HFFc6 (cell line): ENCODE measurements around the gene HLA-DQB1. TPM values are rescaled to one million over a fixed set of nuclear protein-coding genes. Genes with fewer than 3 reads are reported as not detected.

Source experiments
- DNase-seq: peaks from one replicate; pipeline ENCODE4 v3.0.0-alpha.2; 2018
- H3K27ac Mint-ChIP-seq: 2 replicates; pipeline ENCODE4 v1.8.0; 2020; ENCODE audit warnings: mild to moderate bottlenecking, mixed read lengths
- H3K27me3 Mint-ChIP-seq: 2 replicates; pipeline ENCODE4 v1.8.0; 2021; ENCODE audit warnings: mild to moderate bottlenecking, moderate library complexity, mixed read lengths; ENCODE audit not compliant: insufficient read depth
- H3K36me3 Mint-ChIP-seq: 2 replicates; pipeline ENCODE4 v1.8.0; 2021; ENCODE audit warnings: low read depth, mixed read lengths
- H3K4me1 Mint-ChIP-seq: 2 replicates; pipeline ENCODE4 v1.8.0; 2020; ENCODE audit warnings: low read depth, mixed read lengths
- H3K4me3 Mint-ChIP-seq: 2 replicates; pipeline ENCODE4 v1.8.0; 2020; ENCODE audit warnings: mild to moderate bottlenecking, moderate library complexity, mixed read lengths
- H3K9me3 Mint-ChIP-seq: 2 replicates; pipeline ENCODE4 v1.8.0; 2020; ENCODE audit warnings: mild to moderate bottlenecking, mixed read lengths
- CTCF ChIP-seq: fragments of 200-600 bp; sonication (generic); IDR thresholded peaks from 2 replicates; pipeline ENCODE4 v1.5.0; 2021; ENCODE audit warnings: antibody characterized with exemption, mild to moderate bottlenecking
- total RNA-seq, 6 experiments: library from RNA; stranded (reverse); fragmentation: NEBNext Ultra II Directional; extraction: Animal tissue kit (Norgen Biotek cat#: 25700); gene quantifications; 2 replicates in 1 of 6; 3 replicates in 5 of 6; pipeline ENCODE4 v1.2.3, GENCODE V29; 2021

Gene HLA-DQB1
- total RNA-seq, 6 experiments from 2014 or later: not detected

DNA sequence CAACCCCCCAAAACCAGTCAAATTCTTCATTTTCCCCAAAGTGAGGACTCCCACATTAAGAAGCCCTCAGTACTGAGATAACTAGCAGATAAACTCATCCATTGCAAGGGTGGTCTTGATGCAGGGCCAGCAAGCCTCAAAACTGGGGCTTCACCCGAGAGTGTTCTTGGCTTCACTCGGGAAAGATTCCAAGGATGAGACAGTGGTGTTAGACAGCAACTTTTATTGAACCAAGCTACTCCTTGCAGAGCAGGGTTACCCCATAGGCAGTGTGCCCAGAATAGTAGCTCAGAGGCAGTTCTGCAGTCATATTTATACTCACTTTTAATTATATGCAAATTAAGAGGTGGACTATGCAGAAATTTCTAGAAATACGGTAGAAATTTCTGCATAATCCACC lies 45.1 kb downstream of the HLA-DQB1 start:
- Mint-ChIP-seq H3K9me3 (0 out of 2 replicates have a peak, but pooled peaks cover 4% of the 10 kb centered on the region), H3K36me3 (no peaks in the 10 kb centered on the region), H3K27ac (no peak overlapping the region), H3K4me3 (no peak overlapping the region), H3K4me1 (peaks cover 8% of the 10 kb centered on the region), H3K27me3 (no peaks in the 10 kb centered on the region; the same call in 1 of the 2 replicates)
- TF ChIP-seq CTCF: no peak
- no peak for DNase-seq

DNA sequence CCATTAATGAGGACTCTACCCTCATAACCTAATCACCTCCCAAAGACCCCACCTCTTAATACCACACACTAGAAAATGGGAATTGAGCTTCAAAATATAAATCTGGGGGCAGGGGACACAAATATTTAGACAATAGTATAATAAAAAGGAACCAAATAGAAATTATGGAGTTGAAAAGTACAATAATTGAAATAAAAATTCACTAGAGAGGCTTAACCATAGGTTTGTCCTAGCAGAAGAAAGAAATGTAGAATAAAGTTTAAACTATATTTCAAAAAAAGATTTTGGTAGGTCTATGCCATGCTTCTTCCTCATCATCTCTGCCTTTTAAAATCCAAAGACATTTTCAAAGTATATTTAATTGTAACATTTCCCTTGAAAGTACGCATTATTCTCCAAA lies 48.7 kb downstream of the HLA-DQB1 start:
- Mint-ChIP-seq H3K27me3 (peaks cover 4% of the 10 kb centered on the region), H3K36me3 (no peaks in the 10 kb centered on the region), H3K9me3 (0 out of 2 replicates have a peak, but pooled peaks cover 4% of the 10 kb centered on the region), H3K4me3 (no peak overlapping the region), H3K27ac (no peak overlapping the region), H3K4me1 (peaks cover 2% of the 10 kb centered on the region)
- no peak for DNase-seq
- TF ChIP-seq CTCF: no peak

DNA sequence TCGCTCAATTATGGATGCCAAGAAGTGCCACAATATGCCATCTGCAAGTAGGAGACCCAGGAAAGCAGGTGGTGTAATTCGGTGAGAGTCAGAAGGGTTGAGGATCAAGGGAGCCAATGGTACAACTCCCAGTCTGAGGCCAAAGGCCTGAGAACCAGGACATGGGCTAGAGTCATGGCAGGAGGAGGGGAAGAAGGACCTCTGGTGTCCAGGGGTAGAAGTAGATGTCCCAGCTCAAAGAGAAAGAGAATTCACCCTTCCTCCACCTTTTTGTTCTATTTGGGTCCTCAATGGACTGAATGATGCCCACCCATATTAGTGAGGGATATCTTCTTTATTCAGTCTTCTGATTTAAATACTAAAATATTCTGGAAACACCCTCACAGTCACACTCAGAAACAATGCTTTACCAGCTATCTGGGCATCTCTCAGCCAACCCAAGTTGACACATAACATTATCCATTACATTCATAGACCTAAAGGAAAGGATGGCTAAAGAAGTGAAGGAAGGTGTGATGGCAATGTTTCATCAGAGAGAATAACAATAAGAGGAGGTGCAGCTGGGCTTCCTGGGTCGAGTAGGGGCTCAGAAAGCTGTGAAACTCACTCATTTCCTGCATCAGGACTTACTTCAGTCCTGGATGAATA lies 50.4 kb downstream of the HLA-DQB1 start:
- Mint-ChIP-seq H3K9me3 (0 out of 2 replicates have a peak, but pooled peaks cover 4% of the 10 kb centered on the region), H3K27me3 (peaks cover 4% of the 10 kb centered on the region), H3K27ac (no peak overlapping the region), H3K4me3 (no peak overlapping the region), H3K4me1 (no peaks in the 10 kb centered on the region), H3K36me3 (no peaks in the 10 kb centered on the region)
- DNase-seq: no peak
- no peak for TF ChIP-seq CTCF

- H3K36me3 Mint-ChIP-seq: no peaks in the 10 kb centered on the region
- no peak overlapping the region for H3K4me3 Mint-ChIP-seq
- no peak for TF ChIP-seq CTCF
- H3K27me3 Mint-ChIP-seq: peaks cover 4% of the 10 kb centered on the region
- DNase-seq: no peak
- no peaks in the 10 kb centered on the region for H3K4me1 Mint-ChIP-seq
- H3K27ac Mint-ChIP-seq: no peak overlapping the region
- H3K9me3 Mint-ChIP-seq: 0 out of 2 replicates have a peak, but pooled peaks cover 4% of the 10 kb centered on the region
Observed at GRCh38 chr6:32614366-32615081, 51.9 kb downstream of the HLA-DQB1 start.

DNA sequence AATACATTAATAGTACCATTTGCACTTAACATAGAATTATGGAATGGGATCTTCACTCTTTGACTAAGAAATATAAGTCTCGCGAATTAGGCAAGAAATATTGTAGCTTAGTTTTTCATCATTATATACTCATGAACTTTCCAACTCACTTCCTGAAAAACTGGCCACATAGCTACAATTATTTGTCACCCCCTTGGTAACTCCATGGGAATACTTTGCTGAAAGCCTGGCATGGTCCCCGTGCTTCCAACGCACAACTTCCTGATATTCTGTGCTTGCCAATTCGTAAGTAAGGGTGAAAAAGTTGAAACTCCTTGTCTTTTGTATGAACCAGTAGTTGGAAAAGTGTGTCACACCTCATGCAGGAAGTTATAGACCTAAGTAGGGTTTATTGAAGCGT lies 53.0 kb downstream of the HLA-DQB1 start:
- 0 out of 2 replicates have a peak, but pooled peaks cover 4% of the 10 kb centered on the region for H3K9me3 Mint-ChIP-seq
- no peaks in the 10 kb centered on the region for H3K36me3 Mint-ChIP-seq
- no peak for TF ChIP-seq CTCF
- no peak overlapping the region for H3K27ac Mint-ChIP-seq
- H3K4me3 Mint-ChIP-seq: no peak overlapping the region
- no peak for DNase-seq
- H3K4me1 Mint-ChIP-seq: no peaks in the 10 kb centered on the region
- H3K27me3 Mint-ChIP-seq: peaks cover 4% of the 10 kb centered on the region
